Measurements from ENCODE around the gene TTC39C.

DNA sequence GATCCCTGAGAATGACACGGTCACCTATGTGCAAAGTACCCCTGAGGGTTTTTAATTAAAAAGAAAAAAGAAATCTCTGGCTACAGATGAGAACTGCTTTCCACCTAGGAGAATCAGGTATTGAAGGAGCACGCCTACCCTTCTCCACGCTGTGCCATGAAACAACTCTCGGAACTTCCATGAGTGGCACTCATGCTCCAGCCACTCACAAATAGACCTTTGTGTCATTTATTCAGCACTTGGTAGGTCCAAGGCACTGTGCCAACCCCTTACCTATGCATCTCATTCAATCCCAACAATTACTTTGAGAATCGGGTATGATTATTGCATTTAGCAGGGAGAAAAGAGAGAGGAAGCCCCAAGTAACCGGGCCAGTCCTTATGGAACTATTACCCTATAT is 44.9 kb upstream of the TTC39C start:
- TF ChIP-seq CTCF (IDR thresholded peaks at IDR 0.05), result no peak
- TF ChIP-seq POLR2A (IDR thresholded peaks at IDR 0.05), result no peak

Data from esophagus squamous epithelium (tissue), 4 donors.